IMR-90 (cell line): Measurements from ENCODE around the gene ZNF831. TPM values are rescaled to one million over a fixed set of nuclear protein-coding genes. Genes with fewer than 3 reads are reported as not detected.

Source experiments
- ATAC-seq: fragments of 200-7000 bp; cut with Tn5 transposase; 2 replicates; pipeline ENCODE4 v1.9.1; 2020; ENCODE audit warnings: low read depth, mild to moderate bottlenecking, moderate library complexity
- BruUV-seq: library from RNA; stranded (reverse); fragments of 400-500 nt; replicated peaks from 2 replicates; lab custom pipeline; 2021; lab: Mats Ljungman, UMichigan
- CTCF ChIA-PET: fragments of 300-600 bp; formaldehyde crosslinking; extraction: SDS; loops from one replicate; lab custom pipeline; 2021; ENCODE audit warnings: antibody characterized with exemption; lab: Yijun Ruan, JAX
- POLR2A ChIA-PET: fragments of 300-600 bp; sonication (Branson Sonifier 250); formaldehyde crosslinking; loops from one replicate; lab custom pipeline; 2022; ENCODE audit warnings: antibody characterized with exemption; ENCODE audit not compliant: unreplicated experiment; lab: Charles Lee
- DNase-seq: peaks from one replicate; pipeline ENCODE4 v3.0.0; 2013
- H2AFZ ChIP-seq: replicated peaks from 2 replicates; pipeline ENCODE3; 2013; ENCODE audit warnings: low read length, mild to moderate bottlenecking; ENCODE audit not compliant: poor library complexity
- H2AK5ac ChIP-seq: 2 replicates; pipeline ENCODE4 v1.6.1; 2013; ENCODE audit warnings: low read depth, low read length, inconsistent platforms
- H2AK9ac ChIP-seq: replicated peaks from 2 replicates; pipeline ENCODE3; 2013; ENCODE audit warnings: mild to moderate bottlenecking, low read depth, low read length, moderate library complexity; ENCODE audit not compliant: poor library complexity
- H2BK120ac ChIP-seq: 2 replicates; pipeline ENCODE4 v1.6.1; 2013; ENCODE audit warnings: low read depth, low read length, inconsistent platforms
- H2BK15ac ChIP-seq: 3 replicates; pipeline ENCODE4 v1.6.1; 2013; ENCODE audit warnings: low read depth, low read length, inconsistent platforms
- H2BK20ac ChIP-seq: 2 replicates; pipeline ENCODE4 v1.6.1; 2013; ENCODE audit warnings: low read depth, mild to moderate bottlenecking, inconsistent platforms, low read length, moderate library complexity
- H2BK5ac ChIP-seq: 2 replicates; pipeline ENCODE4 v1.6.1; 2013; ENCODE audit warnings: mild to moderate bottlenecking, low read depth, low read length, inconsistent platforms; ENCODE audit not compliant: poor library complexity, severe bottlenecking
- H3K14ac ChIP-seq: replicated peaks from 2 replicates; pipeline ENCODE4 v1.6.1; 2013; ENCODE audit warnings: low read depth, low read length, inconsistent platforms
- H3K18ac ChIP-seq: 2 replicates; pipeline ENCODE4 v1.6.1; 2013; ENCODE audit warnings: low read depth, low read length, control low read depth
- H3K23ac ChIP-seq: 2 replicates; pipeline ENCODE4 v1.6.1; 2013; ENCODE audit warnings: low read depth, low read length, inconsistent platforms
- H3K27ac ChIP-seq: 2 replicates; pipeline ENCODE4 v1.5.1; 2013; ENCODE audit warnings: mild to moderate bottlenecking, control low read depth, low read length; ENCODE audit not compliant: insufficient read depth
- H3K27me3 ChIP-seq: 2 replicates; pipeline ENCODE4 v1.6.1; 2013; ENCODE audit warnings: low read length; ENCODE audit not compliant: control insufficient read depth, insufficient read depth
- H3K36me3 ChIP-seq: 2 replicates; pipeline ENCODE4 v1.6.1; 2013; ENCODE audit warnings: low read length, mixed read lengths; ENCODE audit not compliant: control insufficient read depth, insufficient read depth
- H3K4ac ChIP-seq: 2 replicates; pipeline ENCODE4 v1.6.1; 2013; ENCODE audit warnings: low read depth, low read length, inconsistent platforms
- H3K4me1 ChIP-seq: 2 replicates; pipeline ENCODE4 v1.6.1; 2013; ENCODE audit warnings: low read length, mixed read lengths; ENCODE audit not compliant: control insufficient read depth, insufficient read depth
- H3K4me2 ChIP-seq: 2 replicates; pipeline ENCODE4 v1.6.1; 2013; ENCODE audit warnings: low read depth, mild to moderate bottlenecking, control low read depth, low read length, moderate library complexity
- H3K4me3 ChIP-seq: 2 replicates; pipeline ENCODE4 v1.5.1; 2013; ENCODE audit warnings: low read depth, mild to moderate bottlenecking, control low read depth, low read length, moderate library complexity; ENCODE audit not compliant: insufficient read depth
- H3K56ac ChIP-seq: 2 replicates; pipeline ENCODE4 v1.6.1; 2013; ENCODE audit warnings: low read length, inconsistent platforms; ENCODE audit not compliant: insufficient read depth; ENCODE audit errors: extremely low read depth
- H3K79me1 ChIP-seq, 2 experiments: 2 replicates each; pipeline ENCODE4 v1.6.1; 2013; ENCODE audit warnings: low read length in 2 of 2, inconsistent platforms in 1 of 2, low read depth in 1 of 2
- H3K9ac ChIP-seq: 2 replicates; pipeline ENCODE4 v1.6.1; 2013; ENCODE audit warnings: low read depth, low read length, control low read depth
- H3K9me1 ChIP-seq: 2 replicates; pipeline ENCODE4 v1.6.1; 2013; ENCODE audit warnings: low read length, inconsistent platforms; ENCODE audit not compliant: insufficient read depth
- H3K9me3 ChIP-seq: 2 replicates; pipeline ENCODE4 v1.6.1; 2013; ENCODE audit warnings: low read length; ENCODE audit not compliant: control insufficient read depth, insufficient read depth
- H4K20me1 ChIP-seq: 2 replicates; pipeline ENCODE4 v1.6.1; 2013; ENCODE audit warnings: low read length, inconsistent platforms; ENCODE audit not compliant: insufficient read depth
- H4K5ac ChIP-seq: 2 replicates; pipeline ENCODE4 v1.6.1; 2013; ENCODE audit warnings: mild to moderate bottlenecking, low read depth, low read length, control low read depth
- H4K8ac ChIP-seq, 2 experiments: 2 replicates each; pipeline ENCODE4 v1.6.1; 2013; ENCODE audit warnings: low read depth in 2 of 2, low read length in 2 of 2, control low read depth in 1 of 2, inconsistent platforms in 1 of 2
- H4K91ac ChIP-seq: 2 replicates; pipeline ENCODE4 v1.6.1; 2013; ENCODE audit warnings: low read depth, low read length, inconsistent platforms; ENCODE audit not compliant: insufficient read depth
- BHLHE40 ChIP-seq: fragments of 150-350 bp; IDR thresholded peaks from 2 replicates; pipeline ENCODE4 v1.6.1; 2016; ENCODE audit warnings: mild to moderate bottlenecking, low read depth, low read length
- CEBPB ChIP-seq: IDR thresholded peaks from 2 replicates; pipeline ENCODE4 v1.6.1; 2012; ENCODE audit warnings: low read depth, low read length, improper control_type of control experiment
- MAFK ChIP-seq: IDR thresholded peaks from 2 replicates; pipeline ENCODE4 v1.6.1; 2012; ENCODE audit warnings: low read depth, low read length, improper control_type of control experiment
- MXI1 ChIP-seq: IDR thresholded peaks from 2 replicates; pipeline ENCODE4 v1.6.1; 2012; ENCODE audit warnings: low read depth, mild to moderate bottlenecking, low read length, moderate library complexity, borderline replicate concordance
- POLR2A ChIP-seq: IDR thresholded peaks from 2 replicates; pipeline ENCODE4 v1.6.1; 2012; ENCODE audit warnings: mild to moderate bottlenecking, low read depth, low read length
- RAD21 ChIP-seq: IDR thresholded peaks from 2 replicates; pipeline ENCODE4 v1.6.1; 2012; ENCODE audit warnings: low read length, improper control_type of control experiment
- RCOR1 ChIP-seq: IDR thresholded peaks from 2 replicates; pipeline ENCODE4 v1.6.1; 2012; ENCODE audit warnings: mild to moderate bottlenecking, low read length, improper control_type of control experiment; ENCODE audit not compliant: insufficient replicate concordance
- RFX5 ChIP-seq: IDR thresholded peaks from 2 replicates; pipeline ENCODE4 v1.8.0; 2012; ENCODE audit warnings: low read depth, mild to moderate bottlenecking, low read length, moderate library complexity
- SMC3 ChIP-seq: fragments of 150-350 bp; IDR thresholded peaks from 2 replicates; pipeline ENCODE4 v1.6.1; 2016; ENCODE audit warnings: low read depth, mild to moderate bottlenecking, antibody characterized with exemption, low read length, moderate library complexity
- WGBS, 2 experiments: methylation state at CpG; one replicate each; pipeline versions ENCODE4 v1.1.5 to v1.1.7; 2013; ENCODE audit warnings: missing lambda C conversion rate in 2 of 2; ENCODE audit not compliant: insufficient read length in 1 of 2; ENCODE audit errors: extremely low coverage in 2 of 2; 5-methylcytosine and 5-hydroxymethylcytosine counted together
- dilution Hi-C: fragments of 300-500 bp; cut with HindIII; formaldehyde crosslinking; loops from one replicate; pipeline ENCODE4 v1.14.3; 2018; ENCODE audit warnings: low sequenced_read_pairs; ENCODE audit not compliant: unreplicated experiment
- in situ Hi-C: fragments of 300-500 bp; cut with MboI; formaldehyde crosslinking; loops from 3 replicates; pipeline ENCODE4 v1.14.3; 2019; ENCODE audit warnings: low sequenced_read_pairs, inconsistent platforms, mixed read lengths
- intact Hi-C: fragments of 100-400 bp; cut with micrococcal nuclease; formaldehyde crosslinking; loops from 2 replicates; pipeline ENCODE4 v1.10.0; 2022
- polyA plus RNA-seq, 3 experiments: library from polyadenylated mRNA; depleted of rRNA; stranded (reverse); fragments of >200 nt; gene quantifications; 2 replicates each; pipeline ENCODE4 v1.2.3, GENCODE V29; 2012; ENCODE audit warnings: low replicate concordance in 1 of 3
- total RNA-seq: library from RNA; depleted of rRNA; stranded (reverse); fragments of >200 nt; gene quantifications from 2 replicates; pipeline ENCODE4 v1.2.3, GENCODE V29; 2012
- TF ChIP-seq, protein P1 (sequence below): fragments of 150-350 bp; IDR thresholded peaks from 2 replicates; pipeline ENCODE4 v1.6.1; 2016; ENCODE audit warnings: low read depth, mild to moderate bottlenecking, low read length, moderate library complexity, borderline replicate concordance
- TF ChIP-seq, protein P2 (sequence below): conservative IDR thresholded peaks from 2 replicates; pipeline ENCODE4 v1.5.1; 2012; ENCODE audit warnings: mild to moderate bottlenecking, low read depth, low read length, improper control_type of control experiment

ZNF831 gene
- total and polyA plus RNA-seq, 2 of the 4 experiments (the other 2 are of a cell fraction) = not detected

DNA sequence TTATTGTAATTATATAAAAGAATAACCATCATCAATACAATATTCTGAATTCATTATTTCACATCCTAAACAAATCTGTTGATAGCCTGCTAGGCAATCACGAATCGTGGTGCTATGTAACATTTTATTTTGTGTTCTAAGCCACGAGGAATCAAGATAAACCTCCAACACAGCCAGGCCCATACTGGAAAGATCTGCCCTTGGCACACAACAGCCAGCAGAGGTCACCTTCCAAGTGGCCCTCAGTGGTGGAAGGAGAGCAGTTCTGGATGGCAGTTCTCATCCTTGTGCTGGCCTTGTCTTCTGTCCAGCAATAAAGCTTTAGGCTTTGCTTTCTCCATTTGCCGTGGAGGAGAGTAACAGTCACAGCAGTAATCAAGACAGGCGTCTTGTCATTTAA is 13.2 kb downstream of the ZNF831 start:
- Histone ChIP-seq H3K18ac (no peak overlapping the region), H3K23ac (no peak overlapping the region), H2BK15ac (no peak overlapping the region), H3K9ac (no peak overlapping the region), H3K4me3 (no peak overlapping the region), H2BK5ac (no peak overlapping the region), H3K4me2 (no peak overlapping the region), H3K4me1 (no peaks in the 10 kb centered on the region), H2AK9ac (no peak overlapping the region), H3K27me3 (no peaks in the 10 kb centered on the region), H3K79me1 (no peaks in the 10 kb centered on the region), H2AK5ac (no peak overlapping the region), H2AFZ (no peak overlapping the region), H4K8ac (no peak overlapping the region), H4K5ac (no peak overlapping the region), H3K56ac (no peak overlapping the region), H4K91ac (no peak overlapping the region), H3K9me3 (no peaks in the 10 kb centered on the region), H3K9me1 (no peaks in the 10 kb centered on the region), H3K14ac (no peak overlapping the region), H3K36me3 (no peaks in the 10 kb centered on the region), H4K20me1 (no peaks in the 10 kb centered on the region), H2BK20ac (no peak overlapping the region), H3K27ac (no peak overlapping the region), H2BK120ac (no peak overlapping the region), H3K4ac (no peak overlapping the region)
- DNase-seq = no peak
- no peak for ATAC-seq
- intact Hi-C loops = no loop called here
- TF ChIP-seq, protein P1, sequence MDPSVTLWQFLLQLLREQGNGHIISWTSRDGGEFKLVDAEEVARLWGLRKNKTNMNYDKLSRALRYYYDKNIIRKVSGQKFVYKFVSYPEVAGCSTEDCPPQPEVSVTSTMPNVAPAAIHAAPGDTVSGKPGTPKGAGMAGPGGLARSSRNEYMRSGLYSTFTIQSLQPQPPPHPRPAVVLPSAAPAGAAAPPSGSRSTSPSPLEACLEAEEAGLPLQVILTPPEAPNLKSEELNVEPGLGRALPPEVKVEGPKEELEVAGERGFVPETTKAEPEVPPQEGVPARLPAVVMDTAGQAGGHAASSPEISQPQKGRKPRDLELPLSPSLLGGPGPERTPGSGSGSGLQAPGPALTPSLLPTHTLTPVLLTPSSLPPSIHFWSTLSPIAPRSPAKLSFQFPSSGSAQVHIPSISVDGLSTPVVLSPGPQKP = no peak
- TF ChIP-seq MAFK (no peak), RFX5 (no peak), CEBPB (no peak), BHLHE40 (no peak), SMC3 (no peak), MXI1 (no peak), RCOR1 (no peak), POLR2A (no peak), RAD21 (no peak)
- TF ChIP-seq, protein P2, sequence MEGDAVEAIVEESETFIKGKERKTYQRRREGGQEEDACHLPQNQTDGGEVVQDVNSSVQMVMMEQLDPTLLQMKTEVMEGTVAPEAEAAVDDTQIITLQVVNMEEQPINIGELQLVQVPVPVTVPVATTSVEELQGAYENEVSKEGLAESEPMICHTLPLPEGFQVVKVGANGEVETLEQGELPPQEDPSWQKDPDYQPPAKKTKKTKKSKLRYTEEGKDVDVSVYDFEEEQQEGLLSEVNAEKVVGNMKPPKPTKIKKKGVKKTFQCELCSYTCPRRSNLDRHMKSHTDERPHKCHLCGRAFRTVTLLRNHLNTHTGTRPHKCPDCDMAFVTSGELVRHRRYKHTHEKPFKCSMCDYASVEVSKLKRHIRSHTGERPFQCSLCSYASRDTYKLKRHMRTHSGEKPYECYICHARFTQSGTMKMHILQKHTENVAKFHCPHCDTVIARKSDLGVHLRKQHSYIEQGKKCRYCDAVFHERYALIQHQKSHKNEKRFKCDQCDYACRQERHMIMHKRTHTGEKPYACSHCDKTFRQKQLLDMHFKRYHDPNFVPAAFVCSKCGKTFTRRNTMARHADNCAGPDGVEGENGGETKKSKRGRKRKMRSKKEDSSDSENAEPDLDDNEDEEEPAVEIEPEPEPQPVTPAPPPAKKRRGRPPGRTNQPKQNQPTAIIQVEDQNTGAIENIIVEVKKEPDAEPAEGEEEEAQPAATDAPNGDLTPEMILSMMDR = no peak
- dilution Hi-C loops = no loop called here
- WGBS, 2 experiments = no CpG with 5 or more reads among the region's 5 CpGs
- POLR2A ChIA-PET = no interaction called here
- in situ Hi-C loops = no loop called here
- no TSS peak for BruUV-seq
- CTCF ChIA-PET = no interaction called here
